GM10266 (cell line): ENCODE results near the gene FMO3.

Source experiments
- DNase-seq: peaks from one replicate; pipeline ENCODE4 v3.0.0; 2012; ENCODE audit errors: extremely low spot score
- TF ChIP-seq, protein P1 (sequence below): IDR thresholded peaks from 2 replicates; pipeline ENCODE4 v1.5.1; 2012; ENCODE audit warnings: mild to moderate bottlenecking, low read depth; ENCODE audit not compliant: control insufficient read depth, insufficient read depth; ENCODE audit errors: missing control alignments

Gene FMO3

DNA sequence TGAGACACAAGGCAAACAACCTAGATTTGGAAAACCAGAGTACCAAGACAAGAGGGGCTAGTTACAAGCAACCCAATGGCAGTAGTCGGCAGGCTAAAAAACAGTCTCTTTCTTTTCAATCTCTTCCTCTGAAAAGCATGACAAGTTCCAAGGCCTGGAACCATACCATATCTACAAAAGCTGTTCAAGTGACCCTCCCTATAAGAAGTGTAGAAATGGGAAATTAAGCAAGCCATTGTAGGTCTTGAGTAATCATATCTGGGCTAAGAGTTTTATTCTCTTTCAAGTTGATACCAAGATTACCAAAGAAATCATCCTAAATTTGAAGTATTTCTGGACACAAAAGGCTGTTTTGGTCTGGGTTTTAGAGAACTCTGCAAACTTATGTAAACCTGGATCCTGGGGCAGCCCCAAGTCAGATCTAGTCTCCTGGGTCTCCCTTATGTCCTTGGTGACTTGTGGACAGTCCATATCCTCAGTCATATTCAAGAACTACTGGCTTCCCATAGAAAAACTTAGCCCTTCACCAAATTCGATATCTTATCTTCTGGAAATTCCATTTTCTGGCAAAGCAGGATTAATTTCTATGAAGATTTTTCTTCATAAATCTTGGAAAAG, 24.7 kb downstream of the FMO3 start:
- TF ChIP-seq, protein P1, sequence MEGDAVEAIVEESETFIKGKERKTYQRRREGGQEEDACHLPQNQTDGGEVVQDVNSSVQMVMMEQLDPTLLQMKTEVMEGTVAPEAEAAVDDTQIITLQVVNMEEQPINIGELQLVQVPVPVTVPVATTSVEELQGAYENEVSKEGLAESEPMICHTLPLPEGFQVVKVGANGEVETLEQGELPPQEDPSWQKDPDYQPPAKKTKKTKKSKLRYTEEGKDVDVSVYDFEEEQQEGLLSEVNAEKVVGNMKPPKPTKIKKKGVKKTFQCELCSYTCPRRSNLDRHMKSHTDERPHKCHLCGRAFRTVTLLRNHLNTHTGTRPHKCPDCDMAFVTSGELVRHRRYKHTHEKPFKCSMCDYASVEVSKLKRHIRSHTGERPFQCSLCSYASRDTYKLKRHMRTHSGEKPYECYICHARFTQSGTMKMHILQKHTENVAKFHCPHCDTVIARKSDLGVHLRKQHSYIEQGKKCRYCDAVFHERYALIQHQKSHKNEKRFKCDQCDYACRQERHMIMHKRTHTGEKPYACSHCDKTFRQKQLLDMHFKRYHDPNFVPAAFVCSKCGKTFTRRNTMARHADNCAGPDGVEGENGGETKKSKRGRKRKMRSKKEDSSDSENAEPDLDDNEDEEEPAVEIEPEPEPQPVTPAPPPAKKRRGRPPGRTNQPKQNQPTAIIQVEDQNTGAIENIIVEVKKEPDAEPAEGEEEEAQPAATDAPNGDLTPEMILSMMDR, result no peak
- DNase-seq, result no peak

DNA sequence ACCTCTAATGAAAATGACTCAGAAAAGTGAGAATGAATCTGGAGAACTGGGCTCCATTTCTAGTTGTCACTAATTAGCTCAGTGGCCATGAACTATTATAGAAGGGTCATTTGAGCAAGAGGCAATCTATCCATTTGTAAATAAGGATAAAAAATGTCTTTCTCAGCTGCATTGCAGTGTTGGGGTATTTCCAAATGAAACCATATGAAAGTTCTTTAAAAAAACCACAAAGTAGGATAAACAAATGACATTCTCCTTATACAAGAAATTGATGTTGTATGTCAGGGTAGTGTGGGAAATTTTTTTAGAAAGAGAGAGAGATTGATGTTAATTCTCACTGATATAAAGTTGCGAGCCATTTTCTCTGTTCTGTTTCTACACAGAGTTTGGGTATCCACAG, 26.0 kb downstream of the FMO3 start:
- no peak for DNase-seq
- TF ChIP-seq, protein P1, result no peak

DNA sequence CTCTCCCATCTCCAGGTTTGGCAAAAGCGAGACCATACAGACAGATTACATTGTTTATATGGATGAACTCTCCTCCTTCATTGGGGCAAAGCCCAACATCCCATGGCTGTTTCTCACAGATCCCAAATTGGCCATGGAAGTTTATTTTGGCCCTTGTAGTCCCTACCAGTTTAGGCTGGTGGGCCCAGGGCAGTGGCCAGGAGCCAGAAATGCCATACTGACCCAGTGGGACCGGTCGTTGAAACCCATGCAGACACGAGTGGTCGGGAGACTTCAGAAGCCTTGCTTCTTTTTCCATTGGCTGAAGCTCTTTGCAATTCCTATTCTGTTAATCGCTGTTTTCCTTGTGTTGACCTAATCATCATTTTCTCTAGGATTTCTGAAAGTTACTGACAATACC, 26.4 kb downstream of the FMO3 start:
- TF ChIP-seq, protein P1, result no peak
- DNase-seq, result no peak

DNA sequence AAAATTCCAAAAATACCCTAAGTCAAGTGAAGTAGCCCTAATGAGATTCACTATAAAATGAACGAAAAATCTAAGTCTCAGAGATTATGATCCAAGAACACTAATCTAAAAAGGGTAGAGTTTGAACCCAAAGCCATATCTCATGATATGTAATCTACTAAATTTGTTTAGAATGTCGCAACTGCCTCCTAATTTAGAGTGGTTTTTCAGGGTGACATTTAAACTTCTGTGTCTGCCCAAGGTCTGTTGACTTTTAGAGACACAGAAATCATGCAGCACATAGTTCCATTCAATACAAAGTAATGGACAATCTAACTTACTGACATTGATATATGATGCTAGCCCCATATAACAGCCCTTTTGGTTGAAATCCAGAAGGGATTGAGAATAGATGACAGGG, 28.9 kb downstream of the FMO3 start:
- no peak for DNase-seq
- TF ChIP-seq, protein P1, result no peak

DNA sequence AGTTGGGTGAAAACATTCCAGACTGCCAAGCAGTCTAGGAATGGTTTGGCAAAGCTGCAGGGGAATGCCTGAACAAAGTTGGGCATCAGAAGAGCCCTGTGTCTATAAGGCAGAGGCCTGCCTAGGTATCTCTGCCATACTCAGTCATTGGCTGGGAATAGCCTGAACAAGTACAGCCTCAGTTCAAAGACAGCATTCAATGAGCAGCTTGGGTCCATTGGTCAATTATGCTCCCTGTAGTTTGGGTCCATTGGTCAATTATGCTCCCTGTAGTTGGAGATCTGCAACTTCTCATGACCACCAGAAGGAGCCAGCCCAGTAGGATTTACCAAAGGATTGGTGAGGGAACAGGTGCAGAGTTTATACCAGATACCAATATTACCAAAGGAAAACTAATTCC, 31.6 kb downstream of the FMO3 start:
- TF ChIP-seq, protein P1, result no peak
- DNase-seq, result no peak

DNA sequence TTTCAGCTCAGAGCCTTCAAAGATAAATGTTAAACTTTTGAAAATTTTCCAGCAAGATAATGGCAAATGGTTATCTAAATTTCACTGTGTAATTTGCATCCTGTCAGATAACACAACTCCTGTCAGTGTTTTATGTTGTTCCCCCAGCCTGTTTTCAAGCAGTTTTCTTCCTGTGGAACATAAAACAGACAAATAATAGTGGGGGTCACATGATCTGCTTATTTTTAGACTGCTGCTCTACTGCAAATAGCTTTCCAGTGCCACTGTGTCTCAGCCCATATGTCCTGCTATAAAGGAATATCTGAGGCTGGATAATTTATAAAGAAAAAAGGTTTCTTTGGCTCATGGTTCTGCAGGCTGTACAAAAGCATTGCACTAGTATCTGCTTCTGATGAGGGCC, 32.2 kb downstream of the FMO3 start:
- TF ChIP-seq, protein P1, result no peak
- no peak for DNase-seq

DNA sequence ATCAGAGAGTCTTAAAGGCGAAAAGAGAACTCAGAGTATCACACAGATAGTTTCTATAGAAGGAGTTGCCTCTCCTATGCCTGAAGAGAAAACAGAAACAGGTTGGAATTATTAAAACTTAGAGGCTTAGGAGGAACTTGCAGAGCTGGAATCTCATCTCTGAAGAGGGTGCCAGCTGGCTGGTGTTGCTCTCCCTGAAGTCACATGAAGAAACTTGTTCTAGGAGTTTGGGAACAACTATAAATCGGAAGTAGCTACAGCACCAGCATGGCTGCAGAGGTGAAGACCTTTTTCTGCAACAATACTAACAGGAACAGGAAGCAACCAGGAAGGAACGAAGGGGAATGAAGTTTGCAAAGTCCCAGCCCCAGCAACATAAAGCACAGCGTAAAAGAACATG, 35.8 kb downstream of the FMO3 start:
- TF ChIP-seq, protein P1, result no peak
- no peak for DNase-seq
